Testis (tissue), 3 donors: ENCODE results near the gene EHD4. TPM values are rescaled to one million over a fixed set of nuclear protein-coding genes. Genes with fewer than 3 reads are reported as not detected.

Experiments used
- DNase-seq: peaks from one replicate; pipeline ENCODE4 v3.0.0-alpha.2; 2019
- H3K27ac ChIP-seq, 2 donors: fragments of 200-600 bp; sonication (generic); one replicate each; pipeline ENCODE4 v1.5.1; 2019
- H3K27me3 ChIP-seq: fragments of 200-600 bp; sonication (generic); one replicate; pipeline ENCODE4 v1.5.1; 2019
- H3K36me3 ChIP-seq: fragments of 200-600 bp; sonication (generic); one replicate; pipeline ENCODE4 v1.5.1; 2017; ENCODE audit warnings: low read depth; ENCODE audit errors: missing control alignments
- H3K4me1 ChIP-seq: fragments of 200-600 bp; sonication (generic); one replicate; pipeline ENCODE4 v1.5.1; 2019
- H3K4me3 ChIP-seq, 2 donors: fragments of 200-600 bp; sonication (generic); one replicate each; pipeline ENCODE4 v1.5.1; 2017 to 2019
- H3K9me3 ChIP-seq: fragments of 200-600 bp; sonication (generic); one replicate; pipeline ENCODE4 v1.5.1; 2017
- CTCF ChIP-seq, 3 experiments: fragments of 450-650 bp in 2 of 3; fragments of 200-600 bp in 1 of 3; sonication (generic) in 1 of 3; IDR thresholded peaks; one replicate each; pipeline ENCODE4 v1.5.1; 2016 to 2019; ENCODE audit warnings: antibody characterized with exemption in 3 of 3, mild to moderate bottlenecking in 2 of 3, moderate library complexity in 1 of 3
- POLR2A ChIP-seq: fragments of 450-650 bp; IDR thresholded peaks from one replicate; pipeline ENCODE4 v1.6.1; 2017; ENCODE audit warnings: antibody characterized with exemption, mild to moderate bottlenecking, moderate library complexity
- WGBS, 2 donors: methylation state at CpG; one replicate each; pipeline ENCODE4 v1.1.5; 2018; 5-methylcytosine and 5-hydroxymethylcytosine counted together
- intact Hi-C: fragments of 100-400 bp; cut with DNase I; formaldehyde crosslinking; loops from one replicate; pipeline ENCODE4 v1.15.1; 2023; ENCODE audit warnings: low total_unique reads
- polyA plus RNA-seq: library from polyadenylated mRNA; stranded (reverse); fragments of 350-450 nt; fragmentation: Illumina TruSeq; extraction: RNeasy Lipid Tissue Mini Kit (QIAGEN cat#74804); gene quantifications from one replicate; pipeline ENCODE4 v1.2.3, GENCODE V29; 2014; ENCODE audit warnings: low read depth, low replicate concordance; ENCODE audit not compliant: insufficient read depth
- total RNA-seq, 2 donors: library from RNA; depleted of rRNA; stranded (reverse); fragments of >200 nt; gene quantifications; one replicate each; pipeline ENCODE4 v1.2.3, GENCODE V29; 2016

EHD4 gene
- total and polyA plus RNA-seq, 3 donors from 2014 or later = 8.0 to 10.2 (median 9.4) TPM

DNA sequence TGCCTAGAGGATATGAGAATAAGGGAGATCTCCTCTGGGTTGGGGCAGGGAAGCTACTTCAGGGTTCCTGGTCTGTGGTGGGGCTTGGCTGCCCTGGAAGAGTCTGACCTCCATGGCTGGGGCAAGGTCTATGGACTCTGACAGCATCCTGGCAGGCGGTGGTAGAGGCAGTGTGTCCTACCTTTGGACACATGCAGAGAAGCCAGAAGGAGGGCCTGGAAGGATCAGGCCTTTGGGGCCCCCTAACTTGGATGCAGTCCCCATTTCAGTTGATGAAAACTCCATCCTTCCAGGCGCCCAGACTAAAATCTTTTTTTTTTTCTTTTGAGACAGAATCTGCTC, 88.9 kb downstream of the EHD4 start:
- no peak for TF ChIP-seq POLR2A
- no peak for TF ChIP-seq CTCF (IDR thresholded peaks at IDR 0.05)
- 80 to 88% methylated on average over 1 to 2 of the region's 2 CpGs for WGBS, 2 donors
- Histone ChIP-seq H3K36me3 (no peaks in the 10 kb centered on the region), H3K27me3 (no peaks in the 10 kb centered on the region), H3K4me1 (peaks cover 16% of the 10 kb centered on the region), H3K4me3 (no peak overlapping the region), H3K9me3 (no peaks in the 10 kb centered on the region), H3K27ac (no peak overlapping the region)
- DNase-seq = no peak
- intact Hi-C loops = no loop called here

- H3K9me3 ChIP-seq = no peaks in the 10 kb centered on the region
- TF ChIP-seq POLR2A (no peak), CTCF (IDR thresholded peaks at IDR 0.05) (no peak)
- peaks cover 16% of the 10 kb centered on the region for H3K4me1 ChIP-seq
- H3K36me3 ChIP-seq = no peaks in the 10 kb centered on the region
- no peaks in the 10 kb centered on the region for H3K27me3 ChIP-seq
- intact Hi-C loops = no loop called here
- H3K4me3 ChIP-seq = peak overlapping the region in 1 of 2 donors; percentile 50
- DNase-seq = peak; percentile 70
- no peak overlapping the region for H3K27ac ChIP-seq
- WGBS, 2 donors = 41 to 61% methylated on average over 10 to 14 of the region's 14 CpGs
Observed at GRCh38 chr15:41882689-41883483, 89.5 kb downstream of the EHD4 start.

DNA sequence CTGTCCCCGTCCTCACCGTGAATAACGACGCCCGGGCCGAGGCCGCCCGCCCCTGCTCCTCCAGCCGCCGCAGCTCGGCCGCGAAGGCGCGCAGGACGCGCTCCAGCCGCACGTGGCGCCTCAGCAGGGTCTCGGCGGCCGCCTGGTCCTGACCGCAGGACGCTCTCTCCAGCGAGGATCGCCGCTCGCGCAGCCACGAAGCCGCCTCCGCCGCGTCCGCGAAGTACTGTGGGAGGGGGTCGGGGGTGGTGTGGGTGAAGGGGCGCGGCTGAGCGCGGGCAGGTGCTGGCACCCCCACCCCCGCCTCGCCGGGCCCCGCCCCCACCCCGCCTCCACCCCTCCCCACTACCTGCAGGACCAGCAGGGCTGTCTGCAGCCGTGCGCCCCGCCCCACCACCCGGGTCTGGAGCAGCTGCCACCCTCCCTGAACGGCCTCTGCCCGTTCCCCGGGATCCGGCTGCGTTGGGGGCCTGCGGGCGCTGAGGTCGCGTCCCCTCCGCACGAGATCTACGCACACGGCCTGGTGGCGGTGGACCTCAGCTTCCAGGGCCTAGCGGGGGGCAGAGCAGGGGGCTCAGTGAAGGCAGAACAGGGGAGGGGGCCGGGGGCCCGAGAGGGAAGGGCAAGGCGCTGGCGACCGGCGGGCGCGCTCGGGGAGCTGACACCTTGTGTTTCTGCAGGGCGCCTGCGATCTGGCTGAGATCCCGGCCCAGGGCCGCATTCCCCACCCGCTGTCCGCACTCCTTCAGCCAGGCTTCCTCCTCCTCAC, 90.3 kb downstream of the EHD4 start:
- H3K9me3 ChIP-seq = no peaks in the 10 kb centered on the region
- H3K4me3 ChIP-seq = peak overlapping the region in 1 of 2 donors; percentile 50
- peaks cover 16% of the 10 kb centered on the region for H3K4me1 ChIP-seq
- intact Hi-C loops = no loop called here
- H3K36me3 ChIP-seq = no peaks in the 10 kb centered on the region
- H3K27ac ChIP-seq = no peak overlapping the region
- TF ChIP-seq CTCF (IDR thresholded peaks at IDR 0.05) = no peak
- no peak for TF ChIP-seq POLR2A
- 11 to 29% methylated on average over 35 to 53 of the region's 81 CpGs for WGBS, 2 donors
- H3K27me3 ChIP-seq = no peaks in the 10 kb centered on the region
- DNase-seq = peak; percentile 46

- Histone ChIP-seq H3K4me1 (peaks cover 16% of the 10 kb centered on the region), H3K4me3 (no peak overlapping the region), H3K9me3 (no peaks in the 10 kb centered on the region), H3K27ac (no peak overlapping the region), H3K36me3 (no peaks in the 10 kb centered on the region), H3K27me3 (no peaks in the 10 kb centered on the region)
- intact Hi-C loops = no loop called here
- TF ChIP-seq CTCF (IDR thresholded peaks at IDR 0.05) (no peak), POLR2A (no peak)
- DNase-seq = no peak
- 36 to 59% methylated on average over 4 to 10 of the region's 10 CpGs for WGBS, 2 donors
Observed at GRCh38 chr15:41881550-41881919, 90.8 kb downstream of the EHD4 start.
